HepG2 (cell line): ENCODE results near the gene ATP6V1G2. TPM values are rescaled to one million over a fixed set of nuclear protein-coding genes. Genes with fewer than 3 reads are reported as not detected.
A peak's percentile ranks its signal among the peaks of the same experiment; 100 is the strongest.

Source experiments
- BORCS8-MEF2B ChIP-seq: sonication (generic); formaldehyde crosslinking; IDR thresholded peaks from 2 replicates; pipeline ENCODE4 v1.8.0; 2022; ENCODE audit warnings: mild to moderate bottlenecking, missing genetic modification reagents
- CHCHD3 ChIP-seq: sonication (generic); formaldehyde crosslinking; IDR thresholded peaks from 2 replicates; pipeline ENCODE4 v1.8.0; 2022; ENCODE audit warnings: mild to moderate bottlenecking, missing genetic modification reagents, moderate library complexity
- E2F5 ChIP-seq: sonication (generic); formaldehyde crosslinking; conservative IDR thresholded peaks from 2 replicates; pipeline ENCODE4 v1.4.0; 2020; ENCODE audit warnings: missing genetic modification reagents
- FOXK2 ChIP-seq: fragments of 450-650 bp; IDR thresholded peaks from 2 replicates; pipeline ENCODE4 v1.6.1; 2016
- GMEB1 ChIP-seq: sonication (generic); formaldehyde crosslinking; IDR thresholded peaks from 2 replicates; pipeline ENCODE4 v1.5.1; 2020; ENCODE audit warnings: missing genetic modification reagents, mild to moderate bottlenecking, borderline replicate concordance
- KAT8 ChIP-seq: IDR thresholded peaks from 2 replicates; pipeline ENCODE4 v1.6.1; 2016; ENCODE audit warnings: missing genetic modification reagents, missing compliant biosample characterization
- NFAT5 ChIP-seq: sonication (generic); formaldehyde crosslinking; IDR thresholded peaks from 2 replicates; pipeline ENCODE4 v1.4.0; 2020; ENCODE audit warnings: missing genetic modification reagents
- NONO ChIP-seq, 2 experiments: fragments of 450-650 bp in 1 of 2; sonication (generic) in 1 of 2; formaldehyde crosslinking in 1 of 2; IDR thresholded peaks in 1 of 2; conservative IDR thresholded peaks in 1 of 2; 2 replicates each; pipeline versions ENCODE4 v1.6.1 to v1.8.0; 2017 to 2022; ENCODE audit warnings: mild to moderate bottlenecking in 1 of 2, missing genetic modification reagents in 1 of 2, moderate library complexity in 1 of 2
- SP140L ChIP-seq: sonication (generic); formaldehyde crosslinking; IDR thresholded peaks from 2 replicates; pipeline ENCODE4 v1.4.0; 2020; ENCODE audit warnings: missing genetic modification reagents, borderline replicate concordance
- YEATS4 ChIP-seq: sonication (generic); formaldehyde crosslinking; IDR thresholded peaks from 2 replicates; pipeline ENCODE4 v1.4.0; 2020; ENCODE audit warnings: missing genetic modification reagents, borderline replicate concordance
- ZC3H13 ChIP-seq: sonication (generic); formaldehyde crosslinking; IDR thresholded peaks from 2 replicates; pipeline ENCODE4 v1.8.1; 2023; ENCODE audit warnings: mild to moderate bottlenecking, missing genetic modification reagents, moderate library complexity
- ZNF263 ChIP-seq: sonication (generic); formaldehyde crosslinking; IDR thresholded peaks from 2 replicates; pipeline ENCODE4 v1.4.0; 2020; ENCODE audit warnings: missing genetic modification reagents
- ZNF274 ChIP-seq: sonication (generic); formaldehyde crosslinking; IDR thresholded peaks from 2 replicates; pipeline ENCODE4 v1.5.1; 2020; ENCODE audit warnings: mild to moderate bottlenecking, missing genetic modification reagents
- ZNF3 ChIP-seq: IDR thresholded peaks from 2 replicates; pipeline ENCODE4 v1.7.0; 2017; ENCODE audit warnings: inconsistent platforms
- ZNF430 ChIP-seq: sonication (generic); formaldehyde crosslinking; IDR thresholded peaks from 2 replicates; pipeline ENCODE4 v1.9.0; 2021; ENCODE audit warnings: mild to moderate bottlenecking, missing genetic modification reagents
- ZNF501 ChIP-seq: sonication (generic); formaldehyde crosslinking; IDR thresholded peaks from 2 replicates; pipeline ENCODE4 v1.5.1; 2020; ENCODE audit warnings: mild to moderate bottlenecking, moderate library complexity, missing genetic modification reagents
- ZSCAN25 ChIP-seq: sonication (generic); formaldehyde crosslinking; IDR thresholded peaks from 2 replicates; pipeline ENCODE4 v1.8.0; 2022; ENCODE audit warnings: mild to moderate bottlenecking, missing genetic modification reagents
- polyA plus RNA-seq, 8 experiments: library from polyadenylated mRNA; depleted of rRNA in 3 of 8; stranded (reverse) in 7 of 8; unstranded in 1 of 8; fragments of >200 nt; fragmentation: Illumina TruSeq in 4 of 8; extraction: Trizol in 4 of 8; gene quantifications; 2 replicates each; pipeline versions ENCODE4 v1.2.1 to v1.2.3, GENCODE V29; 2011 to 2016; ENCODE audit warnings: low read depth in 4 of 8, missing spikeins in 1 of 8, mixed read lengths in 1 of 8; ENCODE audit not compliant: insufficient read depth in 1 of 8
- total RNA-seq, 5 experiments: library from RNA; depleted of rRNA; stranded (reverse); fragments of >200 nt; fragmentation: Illumina TruSeq; extraction: Trizol; gene quantifications; 2 replicates each; pipeline ENCODE4 v1.2.3, GENCODE V29; 2016; ENCODE audit warnings: low read depth in 1 of 5
- TF ChIP-seq, protein P1 (sequence below): sonication (generic); formaldehyde crosslinking; IDR thresholded peaks from 2 replicates; pipeline ENCODE4 v1.5.1; 2020; ENCODE audit warnings: missing genetic modification reagents, mild to moderate bottlenecking, borderline replicate concordance
- TF ChIP-seq, protein P2 (sequence below): sonication (generic); formaldehyde crosslinking; IDR thresholded peaks from 2 replicates; pipeline ENCODE4 v1.4.0; 2020; ENCODE audit warnings: mild to moderate bottlenecking, missing genetic modification reagents

Gene ATP6V1G2
- total and polyA plus RNA-seq, 2 of the 13 experiments (the other 11 are each of a cell fraction or from before 2014, with no cell fraction given): 0.27 to 0.83 TPM

GRCh38 chr6:31497531-31498476 lies 48.6 kb downstream of the ATP6V1G2 start, which contains the start of gene MICB (continued):
- TF ChIP-seq NFAT5 (CRISPR knock-in tag) (peak; percentile 74; the same call in 1 of the 2 replicates), ZSCAN25 (CRISPR knock-in tag) (peak; percentile 92), ZNF274 (peak; percentile 68; the same call in 1 of the 2 replicates), ZNF430 (CRISPR knock-in tag) (0 out of 2 replicates have a peak, but pooled peaks have one; percentile 66), NONO (IDR thresholded peaks at IDR 0.05) (no peak), NONO (CRISPR knock-in tag; conservative IDR thresholded peaks at IDR 0.05) (peak; percentile 51; the same call in 1 of the 2 replicates), ZNF263 (peak; percentile 50; the same call in 1 of the 2 replicates), YEATS4 (CRISPR knock-in tag) (peak; percentile 38; the same call in 1 of the 2 replicates), BORCS8-MEF2B (CRISPR knock-in tag) (0 out of 2 replicates have a peak, but pooled peaks have one; percentile 32), ZNF3 (no peak), SP140L (CRISPR knock-in tag) (peak; percentile 61; the same call in 1 of the 2 replicates), E2F5 (CRISPR knock-in tag) (peak; percentile 35; the same call in 1 of the 2 replicates), KAT8 (CRISPR knock-in tag) (peak; percentile 33; the same call in 1 of the 2 replicates), FOXK2 (no peak), GMEB1 (CRISPR knock-in tag) (0 out of 2 replicates have a peak, but pooled peaks have one; percentile 15), ZC3H13 (CRISPR knock-in tag) (0 out of 2 replicates have a peak, but pooled peaks have one; percentile 17), ZNF501 (CRISPR knock-in tag) (peak; percentile 89), CHCHD3 (no peak)
- TF ChIP-seq, protein P1, sequence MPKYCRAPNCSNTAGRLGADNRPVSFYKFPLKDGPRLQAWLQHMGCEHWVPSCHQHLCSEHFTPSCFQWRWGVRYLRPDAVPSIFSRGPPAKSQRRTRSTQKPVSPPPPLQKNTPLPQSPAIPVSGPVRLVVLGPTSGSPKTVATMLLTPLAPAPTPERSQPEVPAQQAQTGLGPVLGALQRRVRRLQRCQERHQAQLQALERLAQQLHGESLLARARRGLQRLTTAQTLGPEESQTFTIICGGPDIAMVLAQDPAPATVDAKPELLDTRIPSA (CRISPR knock-in tag): 0 out of 2 replicates have a peak, but pooled peaks have one; percentile 19
- TF ChIP-seq, protein P2, sequence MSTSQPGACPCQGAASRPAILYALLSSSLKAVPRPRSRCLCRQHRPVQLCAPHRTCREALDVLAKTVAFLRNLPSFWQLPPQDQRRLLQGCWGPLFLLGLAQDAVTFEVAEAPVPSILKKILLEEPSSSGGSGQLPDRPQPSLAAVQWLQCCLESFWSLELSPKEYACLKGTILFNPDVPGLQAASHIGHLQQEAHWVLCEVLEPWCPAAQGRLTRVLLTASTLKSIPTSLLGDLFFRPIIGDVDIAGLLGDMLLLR (CRISPR knock-in tag): 0 out of 2 replicates have a peak, but pooled peaks have one; percentile 54
